Adrenal gland (tissue), 5 donors: Measurements from ENCODE around the gene AP4M1.
"Not testable (repeated sequence)": the region's sequence is repeated elsewhere in the genome, so short reads cannot be mapped to it uniquely, and the experiment has no call there.

Experiments
- CTCF ChIP-seq, 6 experiments: fragments of 450-650 bp in 4 of 6; fragments of 200-600 bp in 2 of 6; sonication (generic) in 1 of 6; IDR thresholded peaks; 1 replicate in 5 of 6; 2 replicates in 1 of 6; pipeline versions ENCODE4 v1.5.1 to v1.8.0; 2016 to 2021; ENCODE audit warnings: antibody characterized with exemption in 6 of 6, mild to moderate bottlenecking in 2 of 6, moderate library complexity in 1 of 6
- POLR2A ChIP-seq, 2 donors: fragments of 450-650 bp; IDR thresholded peaks; one replicate each; pipeline ENCODE4 v1.6.1; 2017; ENCODE audit warnings: antibody characterized with exemption in 2 of 2, mild to moderate bottlenecking in 2 of 2, moderate library complexity in 1 of 2
- donor health status: DM: no; HTN: no; CAD: no.

- not testable (repeated sequence) for TF ChIP-seq CTCF, POLR2A (IDR thresholded peaks at IDR 0.05)
These were observed 44.9 kb downstream of the AP4M1 start for GRCh38 chr7:100146350-100146749.
